RCC 7860 (cell line): ENCODE data around the gene WDR93.
"Not testable (repeated sequence)": the region's sequence is repeated elsewhere in the genome, so short reads cannot be mapped to it uniquely, and the experiment has no call there.

Experiments
- DNase-seq: peaks from one replicate; pipeline ENCODE4 v3.0.0-alpha.2; 2015; ENCODE audit warnings: low spot score
- FAIRE-seq: peaks from 2 replicates; lab custom pipeline; 2012; peaks lifted over from hg19 to GRCh38; lab: Jason Lieb, UNC

The WDR93 gene

DNA sequence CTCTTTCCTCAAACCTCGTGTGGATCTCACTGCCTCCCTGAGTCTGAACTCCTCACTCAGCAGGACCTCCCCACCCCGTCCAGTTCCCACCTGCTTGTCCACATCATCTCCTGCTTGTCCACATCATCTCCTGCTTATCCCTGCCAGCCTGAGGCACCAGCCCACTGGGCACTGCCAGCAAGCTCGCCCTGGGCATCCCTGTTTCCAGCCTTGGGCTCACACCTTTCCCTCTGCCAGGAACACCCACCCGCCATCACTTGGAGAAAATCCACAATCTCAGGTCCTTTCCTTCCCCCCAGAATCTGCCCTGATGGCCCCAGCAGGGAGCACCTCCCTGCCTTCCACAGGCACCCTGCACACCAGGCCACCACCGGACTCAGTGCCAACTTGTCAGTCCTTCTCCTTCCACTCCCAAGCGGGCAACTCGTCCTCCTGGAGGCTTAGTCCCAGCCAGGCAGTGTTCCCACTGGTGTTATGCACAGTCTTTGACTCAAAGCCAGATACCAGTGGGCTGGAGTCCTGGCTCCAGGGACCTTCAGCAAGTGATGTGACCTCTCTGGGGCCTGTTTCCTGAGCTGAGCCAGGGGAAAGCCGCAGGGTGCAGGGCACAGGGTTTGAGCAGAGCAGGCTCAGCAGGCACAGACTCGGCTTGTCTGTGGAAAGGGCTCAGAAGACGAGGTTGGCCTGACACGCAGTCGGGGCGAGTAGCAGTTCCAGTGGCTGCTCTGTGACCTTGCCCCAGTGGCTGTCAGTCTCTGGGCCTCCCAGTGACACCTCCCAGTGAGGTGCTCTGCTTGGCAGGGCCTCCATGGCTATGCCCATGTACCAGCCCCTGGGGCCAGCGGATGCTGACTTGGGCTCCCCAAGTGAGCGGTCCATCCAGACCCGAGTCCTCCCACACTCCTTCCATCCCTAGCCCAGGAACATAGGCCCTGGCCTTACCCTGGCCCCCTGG lies 76.0 kb downstream of the WDR93 start:
- FAIRE-seq, result no peak
- DNase-seq, result no peak

DNA sequence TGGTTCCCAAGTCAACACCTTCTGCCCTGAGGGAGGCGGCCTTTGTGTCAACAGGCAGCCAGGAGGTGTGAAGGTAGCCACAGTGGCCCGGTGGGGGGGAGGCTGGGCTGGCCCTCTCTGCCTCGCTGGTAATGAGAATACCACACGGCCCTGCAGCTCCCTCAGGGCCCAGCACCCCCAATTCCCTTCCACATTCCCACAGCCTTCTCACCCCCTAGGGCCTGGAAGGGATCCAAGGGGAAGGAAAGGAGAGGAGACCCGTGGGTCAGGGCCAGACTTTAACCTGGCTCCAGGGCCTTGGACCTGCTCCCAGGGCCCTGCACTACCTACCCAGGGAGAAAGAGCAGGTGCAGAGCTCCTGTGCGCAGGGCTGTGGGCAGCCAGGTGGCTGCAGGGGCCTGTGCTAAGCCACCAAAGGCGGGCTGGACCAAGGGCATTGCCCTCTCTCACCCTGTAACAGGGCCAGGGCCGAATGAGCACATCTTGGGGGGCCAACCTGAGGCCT lies 76.9 kb downstream of the WDR93 start:
- FAIRE-seq, result no peak
- DNase-seq, result no peak

DNA sequence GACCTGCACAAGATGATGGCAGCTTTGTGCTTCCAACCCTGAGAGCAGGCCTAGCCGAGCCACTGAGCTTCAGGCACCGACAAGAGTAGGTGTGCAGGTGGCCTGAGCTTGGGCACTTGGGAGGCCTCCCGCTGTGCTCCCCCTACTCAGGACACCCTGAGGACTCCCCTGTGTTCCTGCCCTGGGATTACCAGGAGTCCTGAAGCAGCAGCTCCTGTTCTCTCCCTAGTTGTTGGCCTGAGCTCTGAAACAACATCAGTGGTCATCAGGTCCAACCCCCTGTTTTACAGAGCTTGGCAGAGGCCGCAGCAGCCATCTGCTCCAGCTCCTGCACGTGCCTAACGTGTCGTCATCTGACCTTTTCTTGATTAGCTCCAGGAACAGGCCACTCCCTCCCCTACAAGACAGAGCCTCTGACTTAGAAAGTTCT lies 77.5 kb downstream of the WDR93 start:
- no peak for FAIRE-seq
- DNase-seq, result no peak

GRCh38 chr15:89769366-89769765 lies 78.8 kb downstream of the WDR93 start:
- FAIRE-seq, result no peak

DNA sequence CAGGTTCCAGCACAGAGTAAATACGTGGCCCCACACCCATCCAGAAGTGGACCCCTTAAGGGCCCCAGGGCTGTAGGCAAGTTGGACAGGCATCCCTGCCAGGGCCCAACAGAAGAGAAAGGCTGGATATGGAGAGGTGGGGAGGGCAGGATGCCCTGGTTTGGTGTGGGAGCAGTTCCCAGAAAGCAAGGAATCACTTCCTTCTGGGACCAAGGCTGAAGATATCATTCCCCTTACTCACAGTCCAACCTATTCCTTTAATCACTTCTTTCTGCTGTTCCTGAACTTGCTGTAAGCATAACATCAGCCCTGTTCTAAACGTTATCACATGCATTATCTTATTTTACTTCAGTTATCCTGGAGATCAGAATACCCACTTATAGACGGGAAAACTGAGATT lies 79.4 kb downstream of the WDR93 start:
- FAIRE-seq (no peak), DNase-seq (no peak)

More at GRCh38 chr15:89769366-89769765, 78.8 kb downstream of the WDR93 start:
- DNase-seq, result no peak

GRCh38 chr15:89772932-89773583 lies 82.4 kb downstream of the WDR93 start:
- DNase-seq (no peak), FAIRE-seq (no peak)

- no peak for DNase-seq
- no peak for FAIRE-seq
Measured at GRCh38 chr15:89774492-89774891, 83.9 kb downstream of the WDR93 start.

DNA sequence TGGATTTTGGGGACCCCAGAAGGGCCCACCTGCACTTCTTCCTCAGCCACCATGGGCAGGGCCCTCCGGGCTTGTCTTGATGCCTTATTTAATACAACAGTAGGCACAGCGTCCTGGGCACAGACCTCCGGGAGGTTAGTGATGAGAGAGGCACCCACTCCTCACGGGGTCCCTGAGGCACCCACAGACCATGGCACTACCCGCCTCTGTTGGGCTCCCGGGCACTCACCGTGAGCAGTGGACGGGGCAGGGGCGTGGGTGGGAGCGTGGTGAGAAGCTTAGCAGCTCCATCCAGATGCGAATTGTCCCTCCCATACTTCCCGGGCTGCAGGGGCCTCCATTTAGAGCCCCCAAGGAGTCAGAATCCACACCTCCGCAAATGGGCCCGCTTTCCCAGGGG lies 85.2 kb downstream of the WDR93 start:
- FAIRE-seq, result no peak
- DNase-seq, result no peak

DNA sequence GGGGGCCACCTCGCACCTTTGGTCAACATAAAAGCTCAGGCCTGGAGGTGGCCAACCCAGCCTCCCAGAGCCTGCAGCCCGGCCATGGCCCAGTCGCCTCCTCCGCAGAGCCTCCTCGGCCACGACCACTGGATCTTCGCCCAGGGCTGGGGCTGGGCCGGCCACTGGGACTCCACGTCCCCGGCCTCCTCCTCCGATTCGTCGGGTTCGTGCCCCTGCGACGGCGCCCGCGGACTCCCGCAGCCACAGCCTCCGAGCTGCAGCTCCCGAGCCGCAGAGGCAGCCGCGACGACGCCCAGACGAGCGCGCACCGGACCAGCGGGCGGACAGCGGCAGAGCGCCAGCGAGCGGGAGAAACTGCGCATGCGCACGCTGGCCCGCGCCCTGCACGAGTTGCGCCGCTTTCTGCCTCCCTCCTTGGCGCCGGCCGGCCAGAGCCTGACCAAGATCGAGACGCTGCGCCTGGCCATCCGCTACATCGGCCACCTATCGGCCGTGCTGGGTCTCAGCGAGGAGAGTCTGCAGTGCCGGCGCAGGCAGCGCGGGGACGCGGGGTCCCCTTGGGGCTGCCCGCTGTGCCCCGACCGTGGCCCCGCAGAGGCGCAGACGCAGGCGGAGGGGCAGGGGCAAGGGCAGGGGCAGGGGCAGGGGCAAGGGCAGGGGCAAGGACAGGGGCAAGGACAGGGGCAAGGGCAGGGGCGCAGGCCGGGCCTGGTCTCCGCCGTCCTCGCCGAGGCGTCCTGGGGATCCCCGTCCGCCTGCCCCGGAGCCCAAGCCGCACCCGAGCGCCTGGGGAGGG lies 85.9 kb downstream of the WDR93 start, which contains the start of gene MESP2:
Gene MESP2 (plus strand): TSS at position 59 of the 799 bp plus-strand sequence. CDS start 26 bp downstream, at position 85.
- FAIRE-seq (no peak), DNase-seq (no peak)

DNA sequence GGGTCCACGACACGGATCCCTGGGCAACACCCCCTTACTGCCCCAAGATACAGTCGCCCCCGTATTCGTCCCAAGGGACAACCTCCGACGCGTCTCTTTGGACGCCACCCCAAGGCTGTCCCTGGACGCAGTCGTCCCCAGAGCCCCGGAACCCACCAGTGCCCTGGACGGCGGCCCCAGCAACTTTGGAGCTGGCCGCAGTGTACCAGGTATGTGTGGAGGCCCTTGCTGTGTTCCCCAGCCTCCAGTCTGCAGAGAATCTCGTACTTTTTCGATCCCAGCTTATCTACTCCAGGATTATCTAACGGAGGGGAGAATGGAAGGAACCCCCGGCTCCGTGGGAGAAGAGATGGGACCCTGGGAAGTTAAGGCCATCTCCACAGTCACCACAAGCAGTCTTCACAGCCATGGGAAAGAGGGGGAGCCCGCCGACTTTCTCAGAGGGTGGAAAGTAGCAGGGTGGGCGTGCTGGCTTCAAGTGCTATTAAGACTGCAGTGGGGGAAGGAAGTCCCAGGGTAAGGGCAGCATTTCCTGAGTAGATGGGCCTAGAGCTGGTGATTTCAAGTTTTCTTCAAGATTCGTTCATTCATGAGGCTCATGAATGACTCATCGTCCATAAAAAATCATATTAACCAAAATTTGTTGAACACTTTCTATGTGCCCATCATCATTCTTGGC lies 86.6 kb downstream of the WDR93 start:
- DNase-seq, result no peak
- FAIRE-seq, result no peak

GRCh38 chr15:89777782-89778380 lies 87.3 kb downstream of the WDR93 start:
- DNase-seq (no peak), FAIRE-seq (no peak)

DNA sequence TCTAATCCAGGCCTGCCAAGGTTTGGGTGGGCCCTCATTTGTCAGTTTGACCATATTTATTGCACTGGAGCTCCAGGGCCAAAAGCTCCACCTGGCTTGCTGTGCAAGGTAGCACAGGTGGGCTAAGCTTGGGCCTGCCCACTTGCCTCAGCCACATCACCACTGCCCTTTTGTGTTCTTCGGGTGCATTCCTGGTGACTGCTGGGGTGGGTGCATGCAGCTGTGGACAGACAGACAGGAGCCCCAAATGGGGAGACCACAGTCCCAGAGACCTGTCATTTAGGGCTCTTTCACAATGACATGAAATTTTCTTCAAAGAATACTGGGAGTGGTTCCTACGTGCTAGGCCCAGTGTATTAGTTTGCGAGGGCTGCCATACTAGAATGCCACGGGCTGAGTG lies 88.2 kb downstream of the WDR93 start:
- FAIRE-seq (no peak), DNase-seq (no peak)

DNA sequence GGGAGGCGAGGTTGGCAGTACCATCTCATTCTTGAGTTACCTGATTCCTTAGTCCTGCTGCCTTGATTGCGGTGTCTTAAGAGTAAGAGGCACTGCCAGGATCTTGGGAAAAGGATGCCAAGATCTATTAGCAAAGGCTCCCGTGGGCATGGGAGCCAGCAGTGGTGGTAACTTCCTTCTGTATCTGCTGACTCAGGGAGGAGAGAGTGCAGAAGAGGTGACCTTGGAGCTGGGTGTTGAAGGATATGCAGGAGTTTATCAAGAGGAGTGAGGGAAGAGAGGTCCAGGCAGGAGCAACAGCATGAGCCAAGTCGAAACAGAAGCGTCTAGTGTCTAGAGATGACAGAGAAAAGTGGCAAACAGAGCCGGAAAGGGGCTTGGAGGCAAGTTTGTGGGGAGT lies 90.0 kb downstream of the WDR93 start:
- DNase-seq (no peak), FAIRE-seq (no peak)

DNA sequence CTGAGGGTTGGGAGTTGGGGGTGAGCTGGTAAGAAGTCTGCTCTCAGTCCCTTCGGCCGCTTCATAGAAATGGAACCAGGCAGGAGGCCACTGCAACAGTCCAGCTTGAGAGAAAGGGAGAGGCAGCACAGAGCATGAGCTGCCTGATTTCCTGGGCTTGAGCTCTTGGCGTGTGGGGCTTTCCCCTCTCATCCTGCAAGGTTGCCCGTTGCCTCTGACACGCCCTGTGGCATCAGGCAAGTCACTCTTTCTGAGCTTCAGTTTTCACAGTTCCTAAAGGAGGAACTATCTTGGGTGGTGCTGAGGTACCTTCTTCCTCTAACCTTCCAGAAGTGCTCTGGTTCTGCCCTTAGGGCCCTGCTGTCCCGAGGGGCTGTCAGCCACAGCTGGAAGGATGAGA lies 90.4 kb downstream of the WDR93 start:
- DNase-seq (peak; percentile 45), FAIRE-seq (no peak)

DNA sequence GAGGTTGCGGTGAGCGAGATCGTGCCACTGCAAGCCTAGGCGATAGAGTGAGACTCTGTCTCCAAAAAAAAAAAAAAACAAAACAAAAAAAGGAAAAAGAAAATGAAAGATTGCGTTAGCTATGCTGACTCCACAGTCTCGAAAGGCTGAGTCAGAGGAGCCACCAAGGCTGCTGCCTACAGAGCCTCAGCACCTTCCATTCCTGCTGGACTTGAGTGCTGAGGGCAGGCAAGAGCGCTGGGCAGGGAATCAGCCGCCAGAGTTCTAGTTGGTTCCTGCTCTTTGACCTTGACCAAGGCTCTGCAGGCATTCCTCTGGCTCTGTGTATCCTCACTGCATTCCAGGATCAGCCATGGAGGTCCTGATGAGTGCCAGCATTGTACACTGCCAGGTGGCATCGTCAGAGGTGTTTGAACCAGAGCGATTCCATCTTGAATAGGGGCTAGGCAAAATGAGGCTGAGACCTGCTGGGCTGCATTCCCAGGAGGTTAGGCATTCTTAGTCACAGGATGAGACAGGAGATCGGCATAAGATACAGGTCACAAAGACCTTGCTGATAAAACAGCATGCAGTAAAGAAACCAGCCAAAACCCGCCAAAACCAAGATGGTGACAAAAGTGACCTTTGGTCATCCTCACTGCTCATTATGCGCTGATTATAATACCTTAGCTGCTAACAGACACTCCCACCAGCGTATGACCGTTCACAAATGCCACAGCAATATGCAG lies 91.4 kb downstream of the WDR93 start:
- peak; percentile 18 for FAIRE-seq
- peak; percentile 71 for DNase-seq

GRCh38 chr15:89782619-89782950 lies 92.0 kb downstream of the WDR93 start:
- DNase-seq, FAIRE-seq: not testable (repeated sequence)

DNA sequence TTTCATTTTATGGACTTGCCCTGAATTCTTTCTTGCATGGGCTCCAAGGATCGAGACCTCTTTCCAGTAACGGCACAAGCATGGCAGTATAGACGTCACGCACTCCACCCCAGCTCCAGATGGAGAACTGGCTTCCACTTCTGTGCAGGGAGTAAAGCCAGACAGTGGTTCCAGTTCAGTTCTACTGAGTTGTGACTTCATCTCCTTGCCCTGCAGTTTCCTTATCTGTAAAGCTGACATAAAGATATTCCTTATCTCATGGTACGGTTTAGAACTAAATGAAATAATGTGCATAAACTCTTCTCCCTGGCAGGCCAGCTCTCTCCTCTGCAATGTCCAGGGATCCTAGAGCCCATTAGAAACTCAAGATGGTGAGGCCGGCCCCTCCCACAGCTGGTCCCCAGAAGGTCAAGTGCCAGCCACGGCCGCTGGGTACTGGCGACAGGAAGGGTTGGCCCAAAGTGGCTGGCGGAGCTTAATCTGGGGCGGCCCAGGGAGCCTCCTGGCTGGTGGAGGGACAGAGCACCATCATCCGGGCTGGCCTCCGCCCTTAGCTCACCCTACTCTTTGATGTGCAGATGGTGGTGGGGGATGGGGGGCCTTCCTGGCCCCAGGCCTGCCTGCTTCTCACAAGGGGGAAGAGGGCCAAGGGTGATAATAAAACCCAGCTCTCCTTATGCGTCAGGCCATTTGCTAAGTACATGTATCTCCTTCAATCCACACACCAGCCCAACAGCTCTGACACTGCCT lies 92.7 kb downstream of the WDR93 start:
- DNase-seq (no peak), FAIRE-seq (no peak)

GRCh38 chr15:89783861-89784685 lies 93.5 kb downstream of the WDR93 start:
- DNase-seq (no peak), FAIRE-seq (no peak)
